GM18858 (cell line): ENCODE measurements around the gene ERN2.
"Not testable (repeated sequence)": the region's sequence is repeated elsewhere in the genome, so short reads cannot be mapped to it uniquely, and the experiment has no call there.

Experiments
- ATAC-seq: cut with Tn5 transposase; IDR thresholded peaks from one replicate; pipeline ENCODE4 v1.9.1; 2021; ENCODE audit not compliant: unreplicated experiment

Gene ERN2

GRCh38 chr16:23722613-23723240, 9.7 kb upstream of the ERN2 start:
- ATAC-seq: not testable (repeated sequence)

DNA sequence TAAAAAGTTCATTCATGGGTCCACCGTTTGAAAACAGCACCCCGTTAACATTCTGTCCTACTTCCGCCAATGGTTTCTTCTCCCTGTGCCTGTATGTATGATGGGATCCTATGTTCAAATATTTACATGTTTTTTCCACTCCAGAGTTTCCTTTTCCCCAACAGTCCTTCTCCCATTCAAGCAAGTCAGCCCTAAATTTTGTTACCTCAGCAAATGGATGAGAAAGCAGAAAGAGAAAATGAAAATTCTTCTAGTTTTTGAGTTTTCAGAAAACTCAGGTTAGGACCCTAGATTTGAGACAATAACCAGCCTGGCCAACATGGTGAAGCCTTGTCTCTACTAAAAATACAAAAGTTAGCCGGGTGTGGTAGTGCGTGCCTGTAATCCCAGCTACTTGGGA, 3.5 kb upstream of the ERN2 start:
- ATAC-seq: no peak

- no peak for ATAC-seq
Observed at GRCh38 chr16:23711785-23712184, 1.2 kb downstream of the ERN2 start.

DNA sequence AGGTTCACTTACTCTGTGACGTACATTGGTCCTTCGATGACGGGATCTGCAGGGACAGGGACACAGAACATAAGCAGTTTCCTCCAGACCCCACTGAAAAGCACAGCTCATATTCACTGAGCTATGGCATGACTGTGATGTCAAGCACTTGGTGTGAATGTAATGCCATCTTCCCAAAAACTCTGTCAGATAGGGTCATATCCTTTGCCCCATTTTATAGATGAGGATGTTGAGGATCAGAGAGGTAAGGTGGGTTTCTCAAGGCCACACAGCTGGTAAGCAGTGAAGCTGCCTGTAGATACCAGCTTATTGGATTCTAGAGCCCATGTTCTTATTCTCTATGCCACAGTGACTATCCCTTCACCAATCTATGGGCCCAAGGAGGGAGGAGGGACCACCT, 2.5 kb downstream of the ERN2 start:
- no peak for ATAC-seq

- ATAC-seq: no peak
Observed at GRCh38 chr16:23710008-23710407, 3.0 kb downstream of the ERN2 start.

GRCh38 chr16:23709536-23709935, 3.5 kb downstream of the ERN2 start:
- ATAC-seq: no peak

GRCh38 chr16:23706439-23706838, 6.6 kb downstream of the ERN2 start:
- ATAC-seq: no peak

- no peak for ATAC-seq
Observed at GRCh38 chr16:23705517-23705902, 7.5 kb downstream of the ERN2 start.

DNA sequence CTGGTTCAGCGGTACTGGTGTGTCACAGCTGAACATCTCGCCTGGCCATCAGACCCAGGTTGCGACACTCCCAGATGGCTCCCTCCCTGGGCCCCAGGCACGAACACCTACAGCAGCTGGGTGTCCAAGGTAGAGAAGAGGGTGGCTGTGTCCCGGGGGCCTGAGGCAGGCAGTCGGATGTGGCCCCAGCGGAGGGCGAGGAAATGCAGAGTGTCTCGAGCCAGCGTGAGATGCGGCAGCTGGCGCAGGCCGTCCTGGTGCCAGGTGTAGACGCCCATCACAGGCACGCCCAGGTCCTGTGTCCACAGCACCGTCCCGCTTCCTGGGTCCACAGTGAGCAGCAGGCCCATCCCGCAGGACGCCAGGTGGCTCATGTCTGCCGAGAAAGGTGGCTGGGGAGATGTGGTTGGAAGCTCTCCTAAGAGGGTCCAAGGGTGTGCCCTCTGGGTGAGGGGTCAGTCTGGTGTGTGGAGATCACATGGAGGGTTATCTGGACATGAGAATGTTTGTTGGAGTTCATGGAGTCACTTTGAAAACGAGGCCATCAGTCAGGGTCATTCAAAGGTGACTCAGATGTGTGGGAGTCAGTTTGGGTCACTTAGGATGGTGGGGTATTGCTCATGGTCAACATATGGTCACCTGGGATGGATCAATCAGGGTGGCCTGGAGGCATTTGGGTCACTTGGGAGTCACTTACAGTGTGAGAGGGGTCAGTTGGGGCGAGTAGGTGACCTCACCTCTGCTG, 8.1 kb downstream of the ERN2 start:
- no peak for ATAC-seq

GRCh38 chr16:23702951-23703350, 10.1 kb downstream of the ERN2 start:
- no peak for ATAC-seq

- no peak for ATAC-seq
Observed at GRCh38 chr16:23701045-23701444, 12.0 kb downstream of the ERN2 start.

DNA sequence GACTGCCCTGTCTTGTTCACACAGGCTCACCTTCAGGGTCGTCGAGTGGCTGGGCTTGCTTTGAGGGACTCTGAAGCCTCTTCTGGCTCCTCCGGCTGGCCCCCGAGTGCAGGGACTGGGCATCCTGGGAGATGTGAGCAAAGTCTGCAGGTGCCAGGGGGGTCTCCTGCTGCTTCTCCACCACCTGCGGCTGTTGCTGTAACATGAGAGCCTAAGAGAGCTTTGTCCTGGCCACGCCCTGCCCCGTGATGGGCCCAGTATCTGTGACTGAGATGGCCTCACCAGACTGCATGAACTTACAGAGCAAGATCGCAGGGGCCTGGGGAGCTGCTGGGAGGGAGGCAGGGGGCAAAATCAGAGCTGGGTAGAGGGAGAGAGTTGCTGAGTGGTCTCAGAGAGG, 12.5 kb downstream of the ERN2 start:
- ATAC-seq: no peak

- ATAC-seq: no peak
Observed at GRCh38 chr16:23700093-23700492, 12.9 kb downstream of the ERN2 start.

GRCh38 chr16:23699100-23699499, 13.9 kb downstream of the ERN2 start:
- ATAC-seq: no peak

DNA sequence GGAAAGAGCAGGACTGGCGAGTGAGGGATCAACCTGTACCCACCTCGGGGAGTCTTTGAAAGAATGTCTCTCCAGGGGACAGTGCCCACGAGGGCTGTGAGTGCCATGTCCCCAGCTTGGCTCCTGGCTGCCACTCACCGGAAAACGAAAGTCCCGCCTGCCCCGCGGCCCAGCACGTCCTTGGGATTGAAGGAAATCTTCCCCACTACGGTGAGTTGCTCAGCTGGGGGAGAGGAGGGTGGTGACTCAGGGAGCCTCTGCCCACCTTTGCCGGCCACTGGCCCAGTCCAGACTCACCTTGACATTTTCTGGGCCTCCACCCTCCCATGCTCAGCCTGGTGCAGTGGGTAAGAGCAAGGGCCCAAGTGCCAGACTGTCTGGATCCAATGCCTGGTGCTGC, 17.3 kb downstream of the ERN2 start:
- ATAC-seq: no peak

DNA sequence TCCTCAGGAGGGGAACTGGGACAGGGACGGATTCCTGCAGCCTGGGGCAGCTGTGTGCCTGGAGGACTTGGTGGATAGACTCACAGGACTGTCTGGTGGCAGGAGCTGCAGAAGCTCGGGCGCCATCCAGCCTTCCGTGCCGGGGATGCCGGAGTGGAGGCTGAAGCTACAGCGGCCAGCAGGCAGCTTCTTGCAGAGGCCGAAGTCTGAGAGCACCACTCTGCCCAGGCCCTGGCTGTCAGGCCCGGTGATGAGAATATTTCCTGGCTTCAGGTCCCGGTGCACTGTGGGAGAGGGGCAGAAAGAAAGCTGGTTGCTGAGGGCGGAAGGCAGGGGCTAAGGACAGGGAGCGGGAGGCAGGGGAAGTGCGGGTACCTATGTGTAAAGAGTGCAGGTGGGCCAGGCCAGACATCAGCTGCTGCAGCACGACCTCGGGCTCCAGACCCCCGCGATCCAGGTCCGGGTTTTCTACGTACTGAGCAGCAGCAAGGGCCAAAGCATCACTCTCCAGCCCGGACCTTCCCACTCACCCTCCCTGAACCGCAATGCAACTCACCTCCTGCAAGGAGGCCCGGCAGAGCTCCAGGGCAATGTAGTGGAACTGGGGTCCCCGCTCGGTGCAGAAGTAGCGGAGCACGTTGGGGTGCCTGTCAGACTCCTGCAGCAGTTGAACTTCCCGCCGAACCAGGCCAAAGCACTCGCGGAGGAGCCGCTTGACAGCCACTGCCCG, 18.2 kb downstream of the ERN2 start:
- no peak for ATAC-seq

DNA sequence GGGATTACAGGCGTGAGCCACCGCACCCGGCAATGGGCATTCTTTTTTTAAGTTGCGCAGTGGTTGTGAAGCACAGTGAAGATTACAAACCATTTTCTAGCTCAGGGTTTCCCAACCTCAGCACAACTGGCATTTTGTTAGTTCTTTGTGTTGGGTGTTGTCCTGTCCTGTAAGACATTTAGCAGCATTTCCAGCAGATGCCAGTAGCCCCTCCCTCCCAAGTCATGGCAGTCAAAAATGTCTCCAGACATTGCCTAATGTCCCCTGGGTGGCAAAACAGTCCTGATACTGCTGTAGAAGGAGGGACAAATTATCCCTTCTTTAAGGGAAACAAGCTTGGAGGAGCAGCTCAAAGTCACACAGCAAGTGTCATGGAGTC, 18.8 kb downstream of the ERN2 start:
- ATAC-seq: no peak

GRCh38 chr16:23692190-23692837, 20.7 kb downstream of the ERN2 start:
- no peak for ATAC-seq

DNA sequence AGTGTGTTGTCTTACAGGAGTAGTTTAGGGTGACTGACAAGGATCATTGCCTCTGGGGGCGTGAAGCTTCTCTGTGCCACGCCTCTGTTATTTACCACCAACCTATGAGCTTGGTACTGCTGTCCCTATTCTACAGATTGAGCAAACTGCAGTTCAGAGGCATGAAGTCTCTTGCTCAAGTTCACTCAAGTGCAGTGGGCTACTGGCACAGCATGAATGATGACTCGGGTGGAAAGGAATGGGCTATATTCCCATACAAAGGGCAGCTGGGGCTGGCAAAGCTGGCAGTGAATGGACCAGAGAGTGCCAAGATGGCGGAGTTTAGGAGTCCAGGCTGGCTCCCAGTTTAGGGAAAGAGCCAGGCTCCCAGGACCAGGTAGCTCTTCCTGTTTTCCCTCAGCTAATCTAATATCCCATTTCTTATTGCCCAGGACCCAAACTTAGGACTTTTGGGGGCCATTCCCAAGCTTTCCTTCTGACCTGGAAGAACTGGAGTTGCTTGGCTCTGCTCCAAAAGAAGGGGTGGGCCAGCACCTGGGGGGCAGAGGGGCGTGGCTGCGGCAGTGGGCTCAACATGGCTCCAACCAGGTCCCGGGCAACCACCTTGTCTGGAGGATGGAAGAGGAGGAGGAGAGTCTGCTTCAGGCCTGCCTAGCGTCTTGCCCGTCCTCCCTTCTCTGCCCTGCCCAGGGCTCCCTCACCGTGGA, 21.4 kb downstream of the ERN2 start:
- ATAC-seq: no peak

DNA sequence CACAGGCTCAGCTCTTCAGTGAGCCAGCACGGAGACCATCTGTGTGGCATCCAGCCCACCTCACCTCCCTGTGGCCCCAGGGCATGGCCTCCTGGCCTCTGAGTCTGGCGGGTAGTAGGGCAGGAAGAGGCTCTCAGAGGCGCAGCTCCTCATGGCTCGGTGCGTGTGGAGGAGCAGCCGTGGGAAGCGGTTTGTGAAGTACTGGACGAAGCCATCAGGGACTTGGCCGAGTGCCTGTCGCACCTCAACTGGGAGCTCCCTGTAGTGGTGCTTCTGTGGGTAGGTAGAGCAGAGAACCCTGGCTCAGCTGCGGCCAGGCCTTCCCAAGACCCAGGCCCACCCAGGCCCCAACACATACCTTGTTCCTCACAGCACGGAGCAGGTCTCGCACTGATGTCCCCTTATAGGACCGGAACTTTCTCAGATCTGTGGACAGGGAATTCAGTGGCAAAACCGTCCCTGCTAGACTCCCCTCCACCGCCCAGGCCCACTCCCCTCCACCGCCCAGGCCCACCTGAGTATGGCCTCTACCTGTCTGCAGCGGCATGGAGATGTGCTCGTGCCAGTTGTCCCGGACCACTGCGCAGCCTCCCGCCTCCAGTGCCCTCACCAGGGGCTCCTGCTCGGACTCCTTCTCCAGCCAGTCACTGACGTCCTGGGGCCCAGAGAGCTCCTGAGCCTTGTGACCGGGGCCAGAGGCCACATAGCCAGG, 22.1 kb downstream of the ERN2 start:
- ATAC-seq: no peak
